ENCODE data around the gene PNPLA6. TPM values are rescaled to one million over a fixed set of nuclear protein-coding genes. Genes with fewer than 3 reads are reported as not detected.

PNPLA6 gene
- total and polyA plus RNA-seq, 2 of the 4 experiments (the other 2 are of a cell fraction): 17.9 to 52.7 TPM

- H2AFZ ChIP-seq (replicated peaks; ENCODE audit: low read length, poor library complexity): peak overlapping the region; percentile 97
- no peak overlapping the region for H2BK20ac ChIP-seq (ENCODE audit: low read depth, low read length)
- POLR2A ChIA-PET (ENCODE audit: unreplicated experiment): no interaction called here
- H3K56ac ChIP-seq (ENCODE audit: extremely low read depth, insufficient read depth, low read length): peak overlapping the region; percentile 53; the same call in 1 of the 2 replicates
- peak overlapping the region; percentile 89 to 99 for H4K8ac ChIP-seq (ENCODE audit: low read depth in 2 of 2, low read length in 2 of 2)
- H3K18ac ChIP-seq (ENCODE audit: low read depth, low read length): peak overlapping the region; percentile 75; the same call in 1 of the 2 replicates
- peak overlapping the region; percentile 83; the same call in 1 of the 2 replicates for H3K27ac ChIP-seq (ENCODE audit: insufficient read depth, low read length)
- H3K4ac ChIP-seq (ENCODE audit: low read depth, low read length): peak overlapping the region; percentile 97
- peak overlapping the region; percentile 95; the same call in 1 of the 2 replicates for H2AK5ac ChIP-seq (ENCODE audit: low read depth, low read length)
- TF ChIP-seq RCOR1 (IDR thresholded peaks at IDR 0.05; ENCODE audit: insufficient replicate concordance, low read length) (no peak), USF2 (IDR thresholded peaks at IDR 0.05; ENCODE audit: low read depth, low read length) (no peak), CEBPB (IDR thresholded peaks at IDR 0.05; ENCODE audit: low read depth, low read length) (no peak), BHLHE40 (IDR thresholded peaks at IDR 0.05; ENCODE audit: low read depth, low read length) (no peak), RAD21 (IDR thresholded peaks at IDR 0.05; ENCODE audit: low read length) (no peak), FOS (IDR thresholded peaks at IDR 0.05; ENCODE audit: low read depth, low read length) (no peak), MAZ (IDR thresholded peaks at IDR 0.05; ENCODE audit: borderline replicate concordance, low read depth, low read length) (no peak), ELK1 (IDR thresholded peaks at IDR 0.05; ENCODE audit: borderline replicate concordance, low read depth, low read length) (no peak), SMC3 (IDR thresholded peaks at IDR 0.05; ENCODE audit: low read depth, low read length) (no peak), MAFK (IDR thresholded peaks at IDR 0.05; ENCODE audit: low read depth, low read length) (no peak), MXI1 (IDR thresholded peaks at IDR 0.05; ENCODE audit: borderline replicate concordance, low read depth, low read length) (no peak), RFX5 (IDR thresholded peaks at IDR 0.05; ENCODE audit: low read depth, low read length) (no peak), CTCF (conservative IDR thresholded peaks at IDR 0.05; ENCODE audit: low read depth, low read length) (no peak), POLR2A (IDR thresholded peaks at IDR 0.05; ENCODE audit: low read depth, low read length) (no peak), CHD1 (IDR thresholded peaks at IDR 0.05; ENCODE audit: low read depth, low read length) (no peak)
- peak overlapping the region; percentile 64 for H2BK120ac ChIP-seq (ENCODE audit: low read depth, low read length)
- H4K5ac ChIP-seq (ENCODE audit: low read depth, low read length): peak overlapping the region; percentile 98
- no peaks in the 10 kb centered on the region for H3K9me3 ChIP-seq (ENCODE audit: control insufficient read depth, insufficient read depth, low read length)
- H3K9me1 ChIP-seq (ENCODE audit: insufficient read depth, low read length): peaks cover 5% of the 10 kb centered on the region; the same call in 1 of the 2 replicates
- H3K4me3 ChIP-seq (ENCODE audit: insufficient read depth, low read depth, low read length): peak overlapping the region; percentile 42
- H4K91ac ChIP-seq (ENCODE audit: insufficient read depth, low read depth, low read length): peak overlapping the region; percentile 91
- peak overlapping the region; percentile 94 for H2AK9ac ChIP-seq (replicated peaks; ENCODE audit: low read depth, low read length, poor library complexity)
- no peak for DNase-seq
- BruUV-seq (replicated peaks): no TSS peak
- peak overlapping the region; percentile 95 for H3K4me2 ChIP-seq (ENCODE audit: low read depth, low read length)
- in situ Hi-C loops (cut with MboI; ENCODE audit: low sequenced_read_pairs): no loop called here
- peaks cover 18% of the 10 kb centered on the region; the same call in 1 of the 2 replicates for H3K36me3 ChIP-seq (ENCODE audit: control insufficient read depth, insufficient read depth, low read length)
- H2BK5ac ChIP-seq (ENCODE audit: low read depth, low read length, poor library complexity, severe bottlenecking): peak overlapping the region; percentile 85
- ATAC-seq (ENCODE audit: low read depth): no peak
- 100% methylated on average over 1 of the region's 10 CpGs; no CpG with 5 or more reads in 1 of the 2 experiments for WGBS, 2 experiments (ENCODE audit: extremely low coverage in 2 of 2, insufficient read length in 1 of 2)
- H3K79me1 ChIP-seq (ENCODE audit: low read depth in 1 of 2, low read length in 2 of 2): peaks cover 17 to 42% of the 10 kb centered on the region in 2 experiments
- H3K14ac ChIP-seq (replicated peaks; ENCODE audit: low read depth, low read length): peak overlapping the region; percentile 98
- CTCF ChIA-PET: interaction anchor here (0.5 kb wide), 1 partner anchor 193 kb away, joined by 3 read pairs; no protein-coding TSS in a partner anchor
- no peaks in the 10 kb centered on the region for H4K20me1 ChIP-seq (ENCODE audit: insufficient read depth, low read length)
- intact Hi-C loops (cut with micrococcal nuclease): loop anchor here (1.0 kb wide), 1 partner anchor 167 kb away; no protein-coding TSS in a partner anchor
- peaks cover 8% of the 10 kb centered on the region; the same call in 1 of the 2 replicates for H3K4me1 ChIP-seq (ENCODE audit: control insufficient read depth, insufficient read depth, low read length)
- peak overlapping the region; percentile 89 for H3K23ac ChIP-seq (ENCODE audit: low read depth, low read length)
- H3K9ac ChIP-seq (ENCODE audit: low read depth, low read length): peak overlapping the region; percentile 73
- no peaks in the 10 kb centered on the region for H3K27me3 ChIP-seq (ENCODE audit: control insufficient read depth, insufficient read depth, low read length)
- dilution Hi-C loops (cut with HindIII; ENCODE audit: low sequenced_read_pairs, unreplicated experiment): no loop called here
- H2BK15ac ChIP-seq (ENCODE audit: low read depth, low read length): 0 out of 3 replicates have a peak overlapping the region, but pooled peaks have one; percentile 16
Observed at GRCh38 chr19:7521551-7522071, 13.9 kb upstream of the PNPLA6 start.
